Gastroesophageal sphincter (tissue), 3 donors: Measurements from ENCODE around the gene DMKN.

Experiments
- POLR2A ChIP-seq, 2 donors: fragments of 450-650 bp; IDR thresholded peaks; one replicate each; pipeline ENCODE4 v1.6.1; 2017; ENCODE audit warnings: antibody characterized with exemption in 2 of 2, mild to moderate bottlenecking in 2 of 2, moderate library complexity in 1 of 2
- TF ChIP-seq, protein P1 (sequence below), 4 experiments: fragments of 200-600 bp in 2 of 4; fragments of 450-650 bp in 2 of 4; sonication (generic) in 1 of 4; IDR thresholded peaks; one replicate each; pipeline ENCODE4 v1.5.1; 2017 to 2019; ENCODE audit warnings: antibody characterized with exemption in 4 of 4, mild to moderate bottlenecking in 2 of 4, moderate library complexity in 2 of 4

DNA sequence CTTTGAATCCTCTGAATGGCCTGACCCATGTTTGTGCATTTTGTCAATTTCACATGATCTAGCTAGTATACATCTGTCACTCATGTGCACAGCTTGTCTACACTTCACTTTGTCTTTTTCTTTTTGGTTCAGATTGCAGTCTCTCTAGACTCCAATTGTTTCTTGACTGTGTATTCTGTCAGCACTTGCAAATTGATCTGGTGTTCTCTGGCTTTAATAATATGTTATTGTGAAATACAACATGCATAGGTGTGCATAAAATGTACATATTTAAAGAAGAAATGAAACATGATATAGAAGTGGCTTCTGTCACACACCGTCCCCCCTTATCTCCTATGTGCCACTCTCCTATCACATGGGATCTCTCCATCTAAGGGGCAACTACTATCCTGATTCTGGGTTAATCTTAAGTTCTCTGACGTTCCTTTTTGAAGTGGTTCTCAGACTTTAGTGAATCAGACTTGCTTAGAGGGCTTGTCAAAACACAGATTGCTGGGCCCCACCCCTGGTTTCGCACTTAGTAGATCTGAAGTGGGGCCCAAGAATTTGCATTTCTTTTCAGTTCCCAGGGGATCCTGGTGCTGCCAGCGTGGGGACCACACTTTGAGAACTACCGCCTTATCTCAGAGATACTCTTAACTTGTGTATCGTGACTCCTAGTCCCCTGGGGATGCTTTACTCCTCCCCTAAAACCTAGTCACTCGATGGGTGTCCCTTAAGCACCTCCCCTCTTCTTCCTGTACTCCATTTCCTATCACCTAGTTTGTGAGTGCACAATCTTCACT, 29.0 kb downstream of the DMKN start:
- TF ChIP-seq, protein P1, sequence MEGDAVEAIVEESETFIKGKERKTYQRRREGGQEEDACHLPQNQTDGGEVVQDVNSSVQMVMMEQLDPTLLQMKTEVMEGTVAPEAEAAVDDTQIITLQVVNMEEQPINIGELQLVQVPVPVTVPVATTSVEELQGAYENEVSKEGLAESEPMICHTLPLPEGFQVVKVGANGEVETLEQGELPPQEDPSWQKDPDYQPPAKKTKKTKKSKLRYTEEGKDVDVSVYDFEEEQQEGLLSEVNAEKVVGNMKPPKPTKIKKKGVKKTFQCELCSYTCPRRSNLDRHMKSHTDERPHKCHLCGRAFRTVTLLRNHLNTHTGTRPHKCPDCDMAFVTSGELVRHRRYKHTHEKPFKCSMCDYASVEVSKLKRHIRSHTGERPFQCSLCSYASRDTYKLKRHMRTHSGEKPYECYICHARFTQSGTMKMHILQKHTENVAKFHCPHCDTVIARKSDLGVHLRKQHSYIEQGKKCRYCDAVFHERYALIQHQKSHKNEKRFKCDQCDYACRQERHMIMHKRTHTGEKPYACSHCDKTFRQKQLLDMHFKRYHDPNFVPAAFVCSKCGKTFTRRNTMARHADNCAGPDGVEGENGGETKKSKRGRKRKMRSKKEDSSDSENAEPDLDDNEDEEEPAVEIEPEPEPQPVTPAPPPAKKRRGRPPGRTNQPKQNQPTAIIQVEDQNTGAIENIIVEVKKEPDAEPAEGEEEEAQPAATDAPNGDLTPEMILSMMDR (IDR thresholded peaks at IDR 0.05) = no peak
- TF ChIP-seq POLR2A (IDR thresholded peaks at IDR 0.05) = no peak
